Left lung (tissue), 10 donors: Measurements from ENCODE around the gene POLR2E. TPM values are rescaled to one million over a fixed set of nuclear protein-coding genes. Genes with fewer than 3 reads are reported as not detected.

Source experiments
- ATAC-seq: fragments of 200-7000 bp; cut with Tn5 transposase; one replicate; pipeline ENCODE4 v1.9.1; 2020; ENCODE audit warnings: moderate library complexity
- DNase-seq, 4 donors: peaks; one replicate each; pipeline ENCODE4 v3.0.0-alpha.2; 2013 to 2020
- H3K27ac ChIP-seq, 2 donors: fragments of 200-600 bp; sonication (generic) in 1 of 2; one replicate each; pipeline versions ENCODE4 v1.5.0 to v1.8.0; 2020 to 2021
- H3K27me3 ChIP-seq, 2 donors: fragments of 200-600 bp; sonication (generic) in 1 of 2; one replicate each; pipeline versions ENCODE4 v1.5.0 to v1.8.0; 2020 to 2021
- H3K36me3 ChIP-seq, 2 donors: fragments of 200-600 bp; sonication (generic) in 1 of 2; one replicate each; pipeline versions ENCODE4 v1.5.0 to v1.8.0; 2020 to 2021
- H3K4me1 ChIP-seq, 2 donors: fragments of 200-600 bp; one replicate each; pipeline ENCODE4 v1.8.0; 2021
- H3K4me3 ChIP-seq, 2 donors: fragments of 200-600 bp; sonication (generic) in 1 of 2; one replicate each; pipeline versions ENCODE4 v1.5.0 to v1.8.0; 2020 to 2021; ENCODE audit warnings: mild to moderate bottlenecking in 1 of 2
- H3K9me3 ChIP-seq, 2 donors: fragments of 200-600 bp; sonication (generic) in 1 of 2; one replicate each; pipeline versions ENCODE4 v1.5.0 to v1.8.0; 2020 to 2021
- CTCF ChIP-seq, 2 donors: fragments of 200-600 bp; sonication (generic) in 1 of 2; IDR thresholded peaks; one replicate each; pipeline versions ENCODE4 v1.5.0 to v1.8.0; 2021; ENCODE audit warnings: antibody characterized with exemption in 2 of 2
- intact Hi-C, 2 donors: fragments of 100-400 bp; cut with DNase I; formaldehyde crosslinking; loops; one replicate each; pipeline versions ENCODE4 v1.11.2 to v1.14.2; 2022
- polyA plus RNA-seq, 6 donors: library from polyadenylated mRNA; unstranded; fragments of 120-200 nt; gene quantifications; one replicate each; pipeline ENCODE4 v1.2.1, GENCODE V29; 2013; ENCODE audit not compliant: insufficient read length in 6 of 6
- total RNA-seq, 2 donors: library from RNA; stranded (reverse); fragmentation: NEBNext Ultra II Directional; extraction: Animal tissue kit (Norgen Biotek cat#: 25700); gene quantifications; one replicate each; pipeline ENCODE4 v1.2.1, GENCODE V29; 2021
- donor health status: DM: no; HTN: yes; CAD: no.
- donor health status: DM: no; HTN: no; CAD: no.

The POLR2E gene
- total and polyA plus RNA-seq, 8 donors, result 120 to 160 (median 139) TPM

- intact Hi-C loops, result no loop called here
- peaks cover 0 to 73% of the 10 kb centered on the region in 2 donors for H3K36me3 ChIP-seq
Observed at GRCh38 chr19:1081301-1082164, 13.6 kb downstream of the POLR2E start.

GRCh38 chr19:1080360-1081161 is 14.6 kb downstream of the POLR2E start:
- DNase-seq (peak in 1 of 4 donors; percentile 80), ATAC-seq (no peak)
- H3K36me3 ChIP-seq, result peaks cover 0 to 68% of the 10 kb centered on the region in 2 donors
- no peaks in the 10 kb centered on the region for H3K27me3 ChIP-seq
- peaks cover 6 to 50% of the 10 kb centered on the region in 2 donors for H3K4me1 ChIP-seq
- no peak overlapping the region for H3K27ac ChIP-seq
- H3K9me3 ChIP-seq, result no peaks in the 10 kb centered on the region
- no peak for TF ChIP-seq CTCF (IDR thresholded peaks at IDR 0.05)
- intact Hi-C loops, result no loop called here
- H3K4me3 ChIP-seq, result no peak overlapping the region

More at GRCh38 chr19:1081301-1082164, 13.6 kb downstream of the POLR2E start:
- peak overlapping the region in 1 of 2 donors; percentile 8 for H3K27ac ChIP-seq
- TF ChIP-seq CTCF (IDR thresholded peaks at IDR 0.05), result no peak
- H3K4me1 ChIP-seq, result peaks cover 6 to 50% of the 10 kb centered on the region in 2 donors
- H3K4me3 ChIP-seq, result no peak overlapping the region
- no peaks in the 10 kb centered on the region for H3K27me3 ChIP-seq
- no peak for ATAC-seq
- peak in 1 of 4 donors; percentile 94 for DNase-seq
- H3K9me3 ChIP-seq, result no peaks in the 10 kb centered on the region

- no peak overlapping the region for H3K4me3 ChIP-seq
- H3K4me1 ChIP-seq, result peaks cover 12 to 57% of the 10 kb centered on the region in 2 donors
- DNase-seq, result peak in 1 of 4 donors; percentile 79
- no peak for TF ChIP-seq CTCF (IDR thresholded peaks at IDR 0.05)
- intact Hi-C loops, result no loop called here
- ATAC-seq, result no peak
- H3K27me3 ChIP-seq, result no peaks in the 10 kb centered on the region
- H3K27ac ChIP-seq, result no peak overlapping the region
- no peaks in the 10 kb centered on the region for H3K9me3 ChIP-seq
- H3K36me3 ChIP-seq, result peaks cover 0 to 61% of the 10 kb centered on the region in 2 donors
Observed at GRCh38 chr19:1079566-1080111, 15.5 kb downstream of the POLR2E start.

GRCh38 chr19:1076951-1077350 is 18.2 kb downstream of the POLR2E start:
- peaks cover 12 to 68% of the 10 kb centered on the region in 2 donors for H3K4me1 ChIP-seq
- intact Hi-C loops, result no loop called here
- no peaks in the 10 kb centered on the region for H3K27me3 ChIP-seq
- H3K4me3 ChIP-seq, result peak overlapping the region in 1 of 2 donors; percentile 24
- H3K9me3 ChIP-seq, result no peaks in the 10 kb centered on the region
- H3K27ac ChIP-seq, result peak overlapping the region; percentile 42 to 82
- peaks cover 0 to 62% of the 10 kb centered on the region in 2 donors for H3K36me3 ChIP-seq
- ATAC-seq (peak; percentile 19), DNase-seq (peak in 2 of 4 donors; percentile 86 to 93)
- no peak for TF ChIP-seq CTCF (IDR thresholded peaks at IDR 0.05)
